Erythroblast (primary cell): ENCODE measurements around the gene HNRNPAB.

Experiments
- DNase-seq, 2 experiments: peaks; one replicate each; lab custom pipeline; 2025; lab: John Stamatoyannopoulos, UW
- GATA1 ChIP-seq: IDR thresholded peaks from 2 replicates; pipeline ENCODE4 v1.6.1; 2011; ENCODE audit warnings: low read depth, mild to moderate bottlenecking, control low read depth, low read length, moderate library complexity
- POLR2A ChIP-seq: IDR thresholded peaks from 2 replicates; pipeline ENCODE4 v1.6.1; 2011; ENCODE audit warnings: mild to moderate bottlenecking, low read length

Gene HNRNPAB

DNA sequence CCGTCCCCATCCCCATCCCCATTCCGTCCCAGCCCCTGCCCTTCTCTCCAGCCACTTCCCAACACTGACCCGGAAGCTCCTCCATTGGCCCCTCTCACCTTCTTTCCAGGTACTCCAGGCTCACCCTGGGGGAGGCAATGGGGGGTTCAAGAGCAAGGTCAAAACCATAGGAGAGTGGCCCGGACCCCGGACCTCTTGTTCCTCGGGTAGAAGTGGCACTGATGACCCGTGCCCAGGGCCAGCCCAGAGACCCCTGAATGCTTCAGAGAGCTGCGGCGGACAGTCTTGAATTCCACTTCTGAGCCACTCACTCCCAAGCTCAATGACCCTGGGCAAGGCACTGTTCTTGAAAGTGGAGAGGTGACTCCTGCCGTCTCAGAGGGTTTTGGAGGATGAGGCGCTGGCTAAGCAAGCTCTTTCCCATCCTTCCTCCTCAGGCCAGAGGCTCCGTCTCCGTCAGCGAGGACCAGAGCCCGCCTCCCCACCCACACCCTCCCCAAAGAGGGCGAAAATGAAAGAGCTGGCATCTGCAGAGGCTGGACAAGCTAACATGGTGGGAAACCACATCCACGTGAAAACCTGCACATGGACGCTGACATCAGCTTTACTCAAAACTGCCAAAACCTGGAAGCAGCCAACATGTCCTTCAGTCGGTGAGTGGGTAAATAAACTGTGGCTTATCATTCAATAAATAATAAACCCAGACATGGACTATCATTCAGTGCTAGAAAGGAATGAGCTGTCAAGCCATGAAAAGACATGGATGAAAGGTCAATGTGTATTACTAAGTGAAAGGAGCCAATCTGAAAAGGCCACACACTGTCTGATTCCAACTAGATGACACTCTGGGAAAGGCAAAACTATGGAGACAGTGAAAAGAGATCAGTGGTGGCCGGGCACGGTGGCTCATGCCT, 55.5 kb downstream of the HNRNPAB start:
- TF ChIP-seq POLR2A = no peak
- no peak for TF ChIP-seq GATA1
- DNase-seq = no peak
